ENCODE data around the gene PCYOX1L.

Gene PCYOX1L

DNA sequence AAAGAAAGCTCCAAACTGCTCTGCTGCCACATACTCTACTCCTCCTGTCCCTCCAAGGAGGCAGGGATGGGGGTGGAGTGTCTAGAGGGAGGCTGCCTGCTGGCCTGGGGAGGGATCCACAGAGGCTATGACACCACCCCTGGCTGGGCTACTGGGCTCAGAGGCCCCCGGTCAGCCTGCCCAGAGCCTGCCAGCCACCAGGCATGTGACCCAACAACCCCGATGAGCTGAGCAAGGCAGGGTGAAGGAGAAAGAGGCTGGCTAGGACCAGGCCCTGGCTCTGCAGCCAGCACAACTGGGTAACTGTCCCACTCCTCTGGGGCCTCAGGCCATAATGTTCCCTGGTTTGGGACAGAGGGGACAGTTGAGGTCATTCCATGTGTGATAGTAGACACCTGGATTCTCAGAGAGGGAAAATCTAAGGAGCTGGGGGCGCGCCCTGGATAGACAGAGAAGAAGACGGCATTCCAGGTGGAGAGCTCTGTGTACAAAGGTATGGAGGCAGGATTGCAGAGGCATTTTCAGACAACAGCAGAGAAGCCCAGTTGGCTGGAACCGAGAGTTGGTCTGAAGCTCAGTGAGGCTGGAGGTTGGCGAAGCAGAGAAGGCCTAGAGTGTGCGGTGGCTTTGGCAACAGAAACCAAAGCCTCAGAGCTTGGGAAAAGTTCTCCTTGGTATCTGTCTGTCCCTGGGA is 55.1 kb downstream of the PCYOX1L start:
- TF ChIP-seq, protein P1, sequence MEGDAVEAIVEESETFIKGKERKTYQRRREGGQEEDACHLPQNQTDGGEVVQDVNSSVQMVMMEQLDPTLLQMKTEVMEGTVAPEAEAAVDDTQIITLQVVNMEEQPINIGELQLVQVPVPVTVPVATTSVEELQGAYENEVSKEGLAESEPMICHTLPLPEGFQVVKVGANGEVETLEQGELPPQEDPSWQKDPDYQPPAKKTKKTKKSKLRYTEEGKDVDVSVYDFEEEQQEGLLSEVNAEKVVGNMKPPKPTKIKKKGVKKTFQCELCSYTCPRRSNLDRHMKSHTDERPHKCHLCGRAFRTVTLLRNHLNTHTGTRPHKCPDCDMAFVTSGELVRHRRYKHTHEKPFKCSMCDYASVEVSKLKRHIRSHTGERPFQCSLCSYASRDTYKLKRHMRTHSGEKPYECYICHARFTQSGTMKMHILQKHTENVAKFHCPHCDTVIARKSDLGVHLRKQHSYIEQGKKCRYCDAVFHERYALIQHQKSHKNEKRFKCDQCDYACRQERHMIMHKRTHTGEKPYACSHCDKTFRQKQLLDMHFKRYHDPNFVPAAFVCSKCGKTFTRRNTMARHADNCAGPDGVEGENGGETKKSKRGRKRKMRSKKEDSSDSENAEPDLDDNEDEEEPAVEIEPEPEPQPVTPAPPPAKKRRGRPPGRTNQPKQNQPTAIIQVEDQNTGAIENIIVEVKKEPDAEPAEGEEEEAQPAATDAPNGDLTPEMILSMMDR (IDR thresholded peaks at IDR 0.05; ENCODE audit: extremely low read depth, insufficient read depth, missing control alignments) = no peak
- no peak for DNase-seq (ENCODE audit: low spot score)
- in situ Hi-C loops (cut with MboI; ENCODE audit: low pct_unique_long_range_greater_than_20kb, low sequenced_read_pairs, unreplicated experiment) = no loop called here

- TF ChIP-seq, protein P1 (IDR thresholded peaks at IDR 0.05; ENCODE audit: extremely low read depth, insufficient read depth, missing control alignments) = no peak
- DNase-seq (ENCODE audit: low spot score) = no peak
- in situ Hi-C loops (cut with MboI; ENCODE audit: low pct_unique_long_range_greater_than_20kb, low sequenced_read_pairs, unreplicated experiment) = no loop called here
Observed at GRCh38 chr5:149413477-149414210, 55.8 kb downstream of the PCYOX1L start.

DNA sequence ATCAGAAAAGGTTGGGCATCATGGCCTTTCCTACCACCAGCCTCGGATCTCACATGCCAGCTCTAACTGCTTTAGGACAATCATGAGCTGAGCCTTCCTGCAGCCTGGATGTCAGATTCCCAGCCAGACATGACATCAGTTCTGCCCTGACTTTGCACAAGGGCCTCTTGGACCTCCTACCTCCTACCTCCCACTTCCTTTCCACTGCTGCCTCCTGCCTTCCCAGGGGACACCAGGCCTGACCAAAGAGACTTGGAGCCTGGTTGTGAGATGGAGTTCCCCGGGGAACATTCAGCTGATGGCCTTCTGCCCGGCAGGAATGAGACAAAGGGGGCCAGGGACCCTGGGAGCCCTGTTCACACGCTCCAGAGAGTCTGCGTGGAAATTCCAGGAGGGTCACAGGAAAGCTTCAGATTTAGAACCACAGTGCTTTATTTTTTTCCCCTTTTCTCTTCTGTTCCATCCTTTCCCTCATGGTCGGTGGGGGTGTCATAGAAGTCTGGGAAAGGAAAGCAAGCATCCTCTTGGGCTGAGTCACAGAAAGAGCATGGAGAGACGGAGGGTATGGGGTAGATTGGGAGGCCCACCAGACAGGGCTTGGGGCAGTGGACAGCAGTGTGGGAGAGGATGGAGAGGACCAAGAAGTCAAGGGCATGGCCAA is 56.7 kb downstream of the PCYOX1L start:
- in situ Hi-C loops (cut with MboI; ENCODE audit: low pct_unique_long_range_greater_than_20kb, low sequenced_read_pairs, unreplicated experiment) = no loop called here
- TF ChIP-seq, protein P1 (IDR thresholded peaks at IDR 0.05; ENCODE audit: extremely low read depth, insufficient read depth, missing control alignments) = no peak
- DNase-seq (ENCODE audit: low spot score) = no peak

- in situ Hi-C loops (cut with MboI; ENCODE audit: low pct_unique_long_range_greater_than_20kb, low sequenced_read_pairs, unreplicated experiment) = no loop called here
- DNase-seq (ENCODE audit: low spot score) = no peak
- TF ChIP-seq, protein P1 (IDR thresholded peaks at IDR 0.05; ENCODE audit: extremely low read depth, insufficient read depth, missing control alignments) = no peak
Observed at GRCh38 chr5:149415066-149415967, 57.5 kb downstream of the PCYOX1L start.

GRCh38 chr5:149416987-149417710 is 59.3 kb downstream of the PCYOX1L start:
- in situ Hi-C loops (cut with MboI; ENCODE audit: low pct_unique_long_range_greater_than_20kb, low sequenced_read_pairs, unreplicated experiment) = no loop called here

More at GRCh38 chr5:149416987-149417710, 59.3 kb downstream of the PCYOX1L start:
- TF ChIP-seq, protein P1 (IDR thresholded peaks at IDR 0.05; ENCODE audit: extremely low read depth, insufficient read depth, missing control alignments) = no peak
- DNase-seq (ENCODE audit: low spot score) = no peak
